Fibroblast of skin of left quadriceps (primary cell): ENCODE measurements around the gene PODXL2.
A peak's percentile ranks its signal among the peaks of the same experiment; 100 is the strongest.

ENCODE experiments used
- DNase-seq, 2 experiments: peaks; one replicate each; pipeline ENCODE4 v3.0.0-alpha.2; 2013; ENCODE audit warnings: low read depth in 2 of 2

The PODXL2 gene

GRCh38 chr3:127709320-127710060 is 80.5 kb downstream of the PODXL2 start:
- DNase-seq = no peak

GRCh38 chr3:127710155-127710941 is 81.4 kb downstream of the PODXL2 start:
- no peak for DNase-seq

GRCh38 chr3:127711021-127711695 is 82.2 kb downstream of the PODXL2 start:
- no peak for DNase-seq

- no peak for DNase-seq
These were observed 82.9 kb downstream of the PODXL2 start for GRCh38 chr3:127711896-127712295.

- no peak for DNase-seq
These were observed 83.5 kb downstream of the PODXL2 start for GRCh38 chr3:127712461-127712860.

- DNase-seq = no peak
These were observed 84.1 kb downstream of the PODXL2 start for GRCh38 chr3:127712881-127713771.

- no peak for DNase-seq
These were observed 85.2 kb downstream of the PODXL2 start for GRCh38 chr3:127714125-127714571.

GRCh38 chr3:127714866-127715265 is 85.9 kb downstream of the PODXL2 start:
- DNase-seq = no peak

- DNase-seq = no peak
These were observed 86.5 kb downstream of the PODXL2 start for GRCh38 chr3:127715532-127715931.

- no peak for DNase-seq
These were observed 87.4 kb downstream of the PODXL2 start for GRCh38 chr3:127716384-127716783.

GRCh38 chr3:127717357-127718244 is 88.6 kb downstream of the PODXL2 start:
- DNase-seq = peak; percentile 65 to 66

GRCh38 chr3:127718245-127718915 is 89.4 kb downstream of the PODXL2 start:
- DNase-seq = no peak

- DNase-seq = no peak
These were observed 89.9 kb downstream of the PODXL2 start for GRCh38 chr3:127718916-127719290.

GRCh38 chr3:127719369-127719768 is 90.4 kb downstream of the PODXL2 start:
- no peak for DNase-seq

GRCh38 chr3:127720161-127720823 is 91.3 kb downstream of the PODXL2 start:
- DNase-seq = no peak

GRCh38 chr3:127720985-127721935 is 92.3 kb downstream of the PODXL2 start:
- no peak for DNase-seq

- DNase-seq = no peak
These were observed 93.3 kb downstream of the PODXL2 start for GRCh38 chr3:127722091-127722784.
